HG03064 (cell line): ENCODE data around the gene YWHAH.

Experiments
- ATAC-seq: cut with Tn5 transposase; IDR thresholded peaks from one replicate; pipeline ENCODE4 v1.9.1; 2021; ENCODE audit warnings: low read depth; ENCODE audit not compliant: unreplicated experiment

The YWHAH gene

GRCh38 chr22:31943978-31944699 is at the start of gene YWHAH:
TSS of gene YWHAH (plus strand) at chr22:31944535. CDS start at chr22:31944734, 199 bp downstream.
- ATAC-seq = peak; percentile 61

GRCh38 chr22:31895411-31896123 is 48.8 kb upstream of the YWHAH start:
- no peak for ATAC-seq

GRCh38 chr22:31896472-31896871 is 47.9 kb upstream of the YWHAH start:
- ATAC-seq = no peak

- ATAC-seq = no peak
These were observed 46.2 kb upstream of the YWHAH start for GRCh38 chr22:31897842-31898805.

GRCh38 chr22:31898926-31899325 is 45.4 kb upstream of the YWHAH start:
- no peak for ATAC-seq

GRCh38 chr22:31899669-31900068 is 44.7 kb upstream of the YWHAH start:
- no peak for ATAC-seq

GRCh38 chr22:31901388-31902137 is 42.8 kb upstream of the YWHAH start:
- ATAC-seq = no peak

GRCh38 chr22:31904651-31905050 is 39.7 kb upstream of the YWHAH start:
- ATAC-seq = no peak

- no peak for ATAC-seq
These were observed 39.0 kb upstream of the YWHAH start for GRCh38 chr22:31905356-31905755.

- ATAC-seq = no peak
These were observed 38.2 kb upstream of the YWHAH start for GRCh38 chr22:31906086-31906485.

- no peak for ATAC-seq
These were observed 37.8 kb upstream of the YWHAH start for GRCh38 chr22:31906569-31906968.

- ATAC-seq = no peak
These were observed 34.4 kb upstream of the YWHAH start for GRCh38 chr22:31909977-31910376.

- ATAC-seq = no peak
These were observed 32.5 kb upstream of the YWHAH start for GRCh38 chr22:31911565-31912406.

GRCh38 chr22:31912407-31912743 is 32.0 kb upstream of the YWHAH start:
- ATAC-seq = no peak

GRCh38 chr22:31915586-31915985 is 28.7 kb upstream of the YWHAH start:
- ATAC-seq = no peak

GRCh38 chr22:31917227-31917921 is 27.0 kb upstream of the YWHAH start:
- ATAC-seq = peak; percentile 62

GRCh38 chr22:31919730-31920129 is 24.6 kb upstream of the YWHAH start:
- no peak for ATAC-seq

GRCh38 chr22:31920306-31920705 is 24.0 kb upstream of the YWHAH start:
- no peak for ATAC-seq

- no peak for ATAC-seq
These were observed 23.2 kb upstream of the YWHAH start for GRCh38 chr22:31921106-31921505.
